OCI-LY7 (cell line): Measurements from ENCODE around the gene ARHGAP9. TPM values are rescaled to one million over a fixed set of nuclear protein-coding genes. Genes with fewer than 3 reads are reported as not detected.
"Not testable (repeated sequence)": the region's sequence is repeated elsewhere in the genome, so short reads cannot be mapped to it uniquely, and the experiment has no call there.

Experiments used
- BruUV-seq: library from RNA; stranded (reverse); fragments of 400-500 nt; replicated peaks from 2 replicates; lab custom pipeline; 2021; lab: Mats Ljungman, UMichigan
- CTCF ChIA-PET: fragments of 300-600 bp; sonication (Branson Sonifier 250); formaldehyde crosslinking; loops from one replicate; lab custom pipeline; 2022; ENCODE audit warnings: antibody characterized with exemption; ENCODE audit not compliant: unreplicated experiment; lab: Charles Lee
- POLR2A ChIA-PET: fragments of 300-600 bp; sonication (Branson Sonifier 250); formaldehyde crosslinking; loops from one replicate; lab custom pipeline; 2022; ENCODE audit warnings: antibody characterized with exemption; lab: Charles Lee
- DNase-seq: peaks from one replicate; pipeline ENCODE4 v3.0.0-alpha.2; 2015; ENCODE audit warnings: low spot score
- H2AFZ ChIP-seq: fragments of 200-600 bp; sonication (generic), shearing (Covaris generic); 2 replicates; pipeline ENCODE4 v1.6.1; 2014; ENCODE audit warnings: mild to moderate bottlenecking, antibody characterized with exemption, low read length, moderate library complexity
- H3K27ac ChIP-seq: fragments of 200-600 bp; sonication (generic); 2 replicates; pipeline ENCODE4 v1.5.1; 2014; ENCODE audit warnings: mixed run types, low read depth, mild to moderate bottlenecking, moderate library complexity, low read length, inconsistent platforms; ENCODE audit not compliant: poor library complexity, severe bottlenecking
- H3K36me3 ChIP-seq: fragments of 200-600 bp; sonication (generic); 2 replicates; pipeline ENCODE4 v1.6.1; 2014; ENCODE audit warnings: mild to moderate bottlenecking, antibody characterized with exemption, low read length, moderate library complexity, mixed read lengths; ENCODE audit not compliant: insufficient read depth
- H3K4me1 ChIP-seq: fragments of 200-600 bp; sonication (generic); 2 replicates; pipeline ENCODE4 v1.5.1; 2014; ENCODE audit warnings: mild to moderate bottlenecking, low read length; ENCODE audit not compliant: insufficient read depth, poor library complexity, severe bottlenecking
- H3K4me2 ChIP-seq: fragments of 200-600 bp; sonication (generic); 2 replicates; pipeline ENCODE4 v1.6.1; 2014; ENCODE audit warnings: mild to moderate bottlenecking, low read length
- H3K4me3 ChIP-seq: fragments of 200-600 bp; sonication (generic); 2 replicates; pipeline ENCODE4 v1.5.1; 2014; ENCODE audit warnings: mild to moderate bottlenecking, low read depth, low read length; ENCODE audit not compliant: poor library complexity, severe bottlenecking
- H3K79me2 ChIP-seq: fragments of 200-600 bp; sonication (generic); 2 replicates; pipeline ENCODE4 v1.6.1; 2016; ENCODE audit warnings: low read depth, mild to moderate bottlenecking, low read length, moderate library complexity, mixed read lengths; ENCODE audit not compliant: insufficient read depth
- H3K9me2 ChIP-seq: fragments of 200-600 bp; sonication (generic); 2 replicates; pipeline ENCODE4 v1.6.1; 2016; ENCODE audit warnings: mild to moderate bottlenecking, low read length, mixed read lengths; ENCODE audit not compliant: insufficient read depth
- H3K9me3 ChIP-seq: fragments of 200-600 bp; sonication (generic); 2 replicates; pipeline ENCODE4 v1.6.1; 2014; ENCODE audit warnings: mild to moderate bottlenecking, mixed run types, low read length, mixed read lengths
- H4K20me1 ChIP-seq: fragments of 200-600 bp; sonication (generic); 2 replicates; pipeline ENCODE4 v1.6.1; 2014; ENCODE audit warnings: mild to moderate bottlenecking, antibody characterized with exemption, low read length, moderate library complexity, mixed read lengths; ENCODE audit not compliant: insufficient read depth
- CTCF ChIP-seq: fragments of 200-600 bp; sonication (generic); conservative IDR thresholded peaks from 2 replicates; pipeline ENCODE4 v1.5.1; 2014; ENCODE audit warnings: mild to moderate bottlenecking, antibody characterized with exemption, low read length, moderate library complexity, mixed read lengths
- EZH2phosphoT487 ChIP-seq: fragments of 200-600 bp; sonication (generic); IDR thresholded peaks from 2 replicates; pipeline ENCODE4 v1.6.1; 2018; ENCODE audit warnings: low read depth, borderline replicate concordance, mild to moderate bottlenecking, mixed run types, antibody characterized with exemption, low read length, moderate library complexity, mixed read lengths
- intact Hi-C: fragments of 100-400 bp; cut with micrococcal nuclease; formaldehyde crosslinking; loops from one replicate; pipeline ENCODE4 v1.10.0; 2022; ENCODE audit not compliant: unreplicated experiment
- total RNA-seq, 2 experiments: library from RNA; depleted of rRNA in 1 of 2; stranded (reverse); fragments of >200 nt in 1 of 2; shearing (Covaris generic) in 1 of 2; gene quantifications; 2 replicates each; pipeline ENCODE4 v1.2.3, GENCODE V29; 2014 to 2022

ARHGAP9 gene
- total RNA-seq, 2 experiments from 2014 or later = 66.2 to 111 TPM

GRCh38 chr12:57441846-57442427 is 37.7 kb downstream of the ARHGAP9 start:
- ChIA-PET CTCF (interaction anchor here (0.9 kb wide), 1 partner anchor 17 kb away, joined by 3 read pairs; no protein-coding TSS in a partner anchor), POLR2A (no interaction called here)
- Histone ChIP-seq H3K9me3 (no peaks in the 10 kb centered on the region), H3K4me2 (no peak overlapping the region), H3K36me3 (no peaks in the 10 kb centered on the region), H2AFZ (no peak overlapping the region), H3K9me2 (no peaks in the 10 kb centered on the region), H3K27ac (no peak overlapping the region), H3K79me2 (no peaks in the 10 kb centered on the region), H3K4me1 (no peaks in the 10 kb centered on the region), H4K20me1 (no peaks in the 10 kb centered on the region), H3K4me3 (no peak overlapping the region)
- BruUV-seq = no TSS peak
- TF ChIP-seq EZH2phosphoT487 (no peak), CTCF (no peak)
- intact Hi-C loops = no loop called here
- no peak for DNase-seq

- H3K4me1 ChIP-seq, H3K79me2 ChIP-seq, H4K20me1 ChIP-seq, DNase-seq, H3K4me3 ChIP-seq, BruUV-seq, intact Hi-C loops, H3K9me3 ChIP-seq, H3K27ac ChIP-seq, H2AFZ ChIP-seq, H3K4me2 ChIP-seq, H3K9me2 ChIP-seq, H3K36me3 ChIP-seq: not testable (repeated sequence)
- ChIA-PET POLR2A (interaction anchor here (0.7 kb wide), 1 partner anchor 25 kb away, joined by 7 read pairs; no protein-coding TSS in a partner anchor), CTCF (interaction anchor here (0.9 kb wide), 1 partner anchor 17 kb away, joined by 3 read pairs; no protein-coding TSS in a partner anchor)
Measured at GRCh38 chr12:57441393-57441792, 38.3 kb downstream of the ARHGAP9 start.

GRCh38 chr12:57439762-57440266 is 39.9 kb downstream of the ARHGAP9 start:
- no peak for TF ChIP-seq CTCF
- no peak for TF ChIP-seq EZH2phosphoT487
- POLR2A ChIA-PET = interaction anchor here (0.6 to 1.1 kb wide), 2 partner anchors 13 to 30 kb away, joined by 3 read pairs; no protein-coding TSS in a partner anchor
- Histone ChIP-seq H4K20me1 (no peaks in the 10 kb centered on the region), H3K4me3 (no peak overlapping the region), H3K79me2 (no peaks in the 10 kb centered on the region), H3K36me3 (no peaks in the 10 kb centered on the region), H3K27ac (no peak overlapping the region), H3K4me1 (peaks cover 6% of the 10 kb centered on the region), H2AFZ (no peak overlapping the region), H3K9me3 (no peaks in the 10 kb centered on the region), H3K4me2 (no peak overlapping the region), H3K9me2 (no peaks in the 10 kb centered on the region)
- CTCF ChIA-PET = no interaction called here
- intact Hi-C loops = no loop called here
- DNase-seq = no peak
- no TSS peak for BruUV-seq
